ENCODE data around the gene SLCO2A1. TPM values are rescaled to one million over a fixed set of nuclear protein-coding genes. Genes with fewer than 3 reads are reported as not detected.

The SLCO2A1 gene
- polyA plus RNA-seq, 10 donors = 0.88 to 6.6 (median 1.2) TPM

- no peak for DNase-seq
These were observed 144.6 kb downstream of the SLCO2A1 start for GRCh38 chr3:133884887-133885711.

- no peak for DNase-seq
These were observed 145.5 kb downstream of the SLCO2A1 start for GRCh38 chr3:133884054-133884886.

- DNase-seq = no peak
These were observed 146.1 kb downstream of the SLCO2A1 start for GRCh38 chr3:133883641-133884040.

- no peak for DNase-seq
These were observed 146.6 kb downstream of the SLCO2A1 start for GRCh38 chr3:133882986-133883586.

- DNase-seq = no peak
These were observed 147.5 kb downstream of the SLCO2A1 start for GRCh38 chr3:133881939-133882825.

- no peak for DNase-seq
These were observed 148.2 kb downstream of the SLCO2A1 start for GRCh38 chr3:133881492-133881891.

GRCh38 chr3:133880886-133881455, 148.8 kb downstream of the SLCO2A1 start:
- DNase-seq = no peak

GRCh38 chr3:133880287-133880686, 149.4 kb downstream of the SLCO2A1 start:
- DNase-seq = no peak

GRCh38 chr3:133878518-133878917, 151.2 kb downstream of the SLCO2A1 start:
- no peak for DNase-seq

Other genes with a start within 250 kb of the SLCO2A1 start
- 10 to 100 TPM; 32.4 to 43.4 (median 37.1) TPM for gene SRPRB, start 224.1 kb downstream of the SLCO2A1 start, polyA plus RNA-seq (ENCODE audit: insufficient read length in 10 of 10)
- 10 to 100 TPM in 3 of 10 donors, 1 to 10 TPM in 7; 6.6 to 13.1 (median 9.6) TPM for gene RAB6B, start 134.0 kb downstream of the SLCO2A1 start, polyA plus RNA-seq (ENCODE audit: insufficient read length in 10 of 10)
- 10 to 100 TPM; 49.3 to 74.0 (median 61.0) TPM for gene RYK, start 220.9 kb upstream of the SLCO2A1 start, polyA plus RNA-seq (ENCODE audit: insufficient read length in 10 of 10)

Data from muscle of back (tissue), 11 donors.